Adipose tissue (tissue), 3 donors: Measurements from ENCODE around the gene GOLGA8O. TPM values are rescaled to one million over a fixed set of nuclear protein-coding genes. Genes with fewer than 3 reads are reported as not detected.
"Not testable (repeated sequence)": the region's sequence is repeated elsewhere in the genome, so short reads cannot be mapped to it uniquely, and the experiment has no call there.

Experiments
- H3K27ac ChIP-seq: one replicate; pipeline ENCODE4 v1.5.1; 2013; ENCODE audit warnings: low read depth, low read length
- WGBS, 3 donors: extraction: QIAGEN DNeasy Blood & Tissue Kit; methylation state at CpG; one replicate each; pipeline ENCODE4 v1.1.7; 2013; 5-methylcytosine and 5-hydroxymethylcytosine counted together
- polyA plus RNA-seq, 3 donors: library from polyadenylated mRNA; stranded (reverse); fragments of 200-250 nt; gene quantifications; one replicate each; pipeline ENCODE4 v1.2.3, GENCODE V29; 2013
- donor health status: healthy with polysubstance abuse.
- donor health status: Bipolar disorder and iron deficiency.
- donor health status: healthy.

GOLGA8O gene, protein sequence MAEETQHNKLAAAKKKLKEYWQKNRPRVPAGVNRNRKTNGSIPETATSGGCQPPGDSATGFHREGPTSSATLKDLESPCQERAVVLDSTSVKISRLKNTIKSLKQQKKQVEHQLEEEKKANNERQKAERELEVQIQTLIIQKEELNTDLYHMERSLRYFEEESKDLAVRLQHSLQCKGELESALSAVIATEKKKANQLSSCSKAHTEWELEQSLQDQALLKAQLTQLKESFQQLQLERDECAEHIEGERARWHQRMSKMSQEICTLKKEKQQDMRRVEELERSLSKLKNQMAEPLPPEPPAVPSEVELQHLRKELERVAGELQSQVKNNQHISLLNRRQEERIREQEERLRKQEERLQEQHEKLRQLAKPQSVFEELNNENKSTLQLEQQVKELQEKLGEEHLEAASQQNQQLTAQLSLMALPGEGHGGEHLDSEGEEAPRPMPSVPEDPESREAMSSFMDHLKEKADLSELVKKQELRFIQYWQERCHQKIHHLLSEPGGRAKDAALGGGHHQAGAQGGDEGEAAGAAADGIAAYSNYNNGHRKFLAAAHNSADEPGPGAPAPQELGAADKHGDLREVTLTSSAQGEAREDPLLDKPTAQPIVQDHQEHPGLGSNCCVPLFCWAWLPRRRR
- under 1 TPM; 0.45 to 0.74 (median 0.51) TPM for polyA plus RNA-seq

DNA sequence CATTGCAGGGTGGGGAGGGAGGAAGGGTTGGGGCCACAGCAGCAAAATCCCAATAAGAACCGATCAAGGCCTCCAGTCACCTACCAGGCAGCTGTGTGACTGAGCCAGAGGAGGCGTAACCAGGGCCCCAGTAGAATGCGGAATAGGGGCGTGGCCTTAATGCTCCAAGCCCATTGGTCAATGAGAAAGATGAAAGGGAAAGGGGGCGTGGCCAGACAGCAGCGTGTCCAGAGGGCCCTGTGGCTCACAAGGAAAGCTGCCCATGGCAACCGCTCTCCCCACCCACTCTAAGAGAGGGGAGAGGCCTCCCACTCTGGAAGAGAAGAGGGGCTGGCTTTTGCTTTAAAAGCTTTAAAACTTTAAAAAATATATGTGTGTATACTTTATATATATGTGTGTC lies at the start of gene GOLGA8O:
Gene GOLGA8O (minus strand): TSS at position 101 of the 400 bp plus-strand sequence. CDS start 98 bp downstream, at position 3.
- H3K27ac ChIP-seq, result not testable (repeated sequence)
- no CpG with 5 or more reads among the region's 7 CpGs for WGBS, 3 donors

DNA sequence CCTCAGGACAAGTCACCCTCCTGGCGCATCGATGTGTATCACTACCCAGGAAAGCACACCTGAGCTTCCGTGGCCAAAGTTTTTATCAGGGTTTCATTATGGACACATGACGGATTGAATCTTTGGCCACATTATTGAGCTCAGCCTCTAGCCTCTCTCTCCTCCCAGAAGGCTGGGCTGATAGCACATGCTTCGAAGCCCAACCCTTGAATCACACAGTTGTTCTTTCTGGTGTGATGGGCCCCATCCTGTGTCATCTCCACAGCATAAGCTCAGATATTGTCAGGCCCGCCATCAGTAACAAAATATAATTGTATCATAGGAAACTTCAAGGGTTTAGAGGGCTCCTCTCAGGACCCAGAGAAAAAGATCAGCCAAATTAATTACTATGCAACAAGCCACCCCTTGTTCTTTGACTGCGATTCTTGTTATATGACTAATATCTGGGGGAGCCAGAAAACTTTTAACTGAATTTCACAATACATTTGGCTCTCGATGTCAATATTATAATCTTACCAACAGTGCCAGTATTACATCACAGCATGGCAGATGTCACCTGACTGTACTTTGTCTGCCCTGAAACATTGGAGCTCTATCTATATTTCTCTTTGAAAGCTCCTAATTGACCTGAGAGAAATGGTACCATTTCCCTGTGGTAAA lies 48.8 kb upstream of the GOLGA8O start:
- WGBS, 3 donors, result no CpG with 5 or more reads among the region's 8 CpGs
- H3K27ac ChIP-seq, result not testable (repeated sequence)

DNA sequence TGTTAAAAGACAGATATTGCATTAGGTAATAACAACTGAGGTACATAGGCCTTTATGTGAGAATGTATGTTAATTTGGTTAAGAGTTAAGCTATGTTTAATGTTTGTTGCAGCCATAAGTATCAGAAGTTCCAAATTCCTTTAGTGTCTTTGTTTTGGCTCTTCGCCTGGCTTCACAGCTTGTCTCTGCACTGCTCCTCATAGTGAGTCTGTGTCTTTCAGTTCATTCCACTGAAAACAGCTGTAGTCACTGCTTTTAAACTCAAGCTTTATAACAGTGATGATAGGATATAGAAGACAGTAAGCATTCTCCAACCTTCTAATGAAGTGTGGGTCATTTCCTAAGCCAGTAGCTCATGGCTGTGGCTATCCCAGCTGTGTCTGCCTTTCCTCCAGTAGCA lies 47.5 kb upstream of the GOLGA8O start:
- 82 to 85% (median 83%) methylated on average over 1 of the region's 1 CpG for WGBS, 3 donors

DNA sequence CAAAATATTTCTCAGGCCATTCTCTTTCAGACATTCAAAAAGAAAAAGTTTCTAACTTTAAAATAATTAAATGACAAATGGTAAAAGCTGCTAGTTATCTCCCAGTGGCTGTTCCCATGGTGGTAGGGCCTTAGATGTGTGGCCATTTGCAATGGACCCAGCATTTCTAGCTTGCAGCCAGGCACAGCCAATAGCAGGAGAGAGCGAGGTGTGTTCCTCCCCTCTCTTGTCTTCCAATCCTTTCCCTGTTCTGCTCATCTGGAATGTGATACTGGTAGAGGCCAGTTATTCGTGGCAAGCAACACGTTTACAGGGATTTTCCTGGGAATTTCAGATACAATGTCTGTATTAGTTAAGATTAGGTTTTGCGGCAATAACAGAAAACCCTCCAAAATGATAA lies 37.3 kb upstream of the GOLGA8O start:
- H3K27ac ChIP-seq, result not testable (repeated sequence)
- WGBS, 3 donors, result no CpG with 5 or more reads among the region's 4 CpGs

More for the DNA sequence above, 47.5 kb upstream of the GOLGA8O start:
- H3K27ac ChIP-seq, result not testable (repeated sequence)

DNA sequence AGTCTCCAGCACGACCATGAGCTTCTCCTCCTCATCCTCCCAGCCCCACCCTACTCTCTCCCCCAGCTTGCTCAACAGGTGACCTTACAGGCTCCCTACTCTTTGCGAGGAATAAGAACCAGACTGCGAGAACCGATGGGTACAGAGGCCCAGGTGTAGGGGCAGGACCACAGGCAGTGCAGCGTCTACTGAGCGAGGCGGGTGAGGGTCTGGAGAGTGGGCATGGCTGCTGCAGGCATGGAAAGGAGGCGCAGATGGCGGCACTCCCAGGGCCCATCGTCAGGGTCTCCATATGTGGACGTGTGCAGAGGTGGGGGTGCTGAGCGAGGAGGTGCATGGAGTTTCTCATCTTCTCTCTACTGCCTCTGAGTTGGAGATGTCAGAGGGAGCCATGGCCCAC lies 31.0 kb upstream of the GOLGA8O start:
- WGBS, 3 donors, result 83 to 96% (median 94%) methylated on average over 6 to 10 of the region's 12 CpGs
- not testable (repeated sequence) for H3K27ac ChIP-seq

DNA sequence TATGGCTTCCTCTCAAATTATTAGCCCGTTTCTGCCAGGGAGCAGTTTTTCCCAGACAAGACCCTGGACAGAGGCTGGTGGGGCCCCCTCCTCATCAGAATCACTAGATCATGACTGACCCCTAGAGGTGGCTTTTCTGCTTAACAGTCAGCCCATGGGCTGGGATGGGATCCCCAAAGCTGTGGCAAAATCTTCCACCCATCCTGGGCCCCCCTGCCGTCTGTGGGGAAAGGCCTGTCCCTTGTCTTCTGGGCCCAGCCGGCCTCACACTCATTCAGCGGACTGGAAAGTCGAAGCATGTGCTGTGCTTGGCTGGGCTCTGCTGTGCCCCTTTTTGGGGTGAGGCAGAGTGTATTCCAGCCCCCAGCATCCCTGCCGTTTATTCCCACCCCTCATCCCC lies 27.9 kb upstream of the GOLGA8O start:
- 13 to 38% (median 31%) methylated on average over 3 to 4 of the region's 6 CpGs for WGBS, 3 donors
- H3K27ac ChIP-seq, result not testable (repeated sequence)

DNA sequence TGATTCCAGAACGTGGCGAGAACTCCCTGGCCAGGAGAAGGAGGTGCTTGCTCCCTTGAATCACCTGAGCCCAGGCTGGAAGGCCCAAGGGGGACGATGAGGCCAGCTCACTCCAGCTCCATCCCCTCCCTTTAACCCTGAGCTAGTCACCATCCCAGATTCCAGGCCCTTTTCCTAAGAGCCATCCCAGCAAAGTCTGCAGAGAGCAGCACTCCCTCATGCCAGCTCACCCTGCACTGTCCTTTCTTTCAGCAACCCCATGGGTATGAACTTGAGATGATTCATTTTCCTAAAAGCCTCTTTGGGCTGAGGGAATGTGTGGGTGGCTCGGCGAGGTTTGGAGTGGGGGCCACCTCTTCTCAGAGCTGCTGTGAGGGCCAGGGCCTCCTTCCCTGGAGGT lies 26.2 kb upstream of the GOLGA8O start:
- H3K27ac ChIP-seq, result not testable (repeated sequence)
- no CpG with 5 or more reads among the region's 5 CpGs for WGBS, 3 donors

DNA sequence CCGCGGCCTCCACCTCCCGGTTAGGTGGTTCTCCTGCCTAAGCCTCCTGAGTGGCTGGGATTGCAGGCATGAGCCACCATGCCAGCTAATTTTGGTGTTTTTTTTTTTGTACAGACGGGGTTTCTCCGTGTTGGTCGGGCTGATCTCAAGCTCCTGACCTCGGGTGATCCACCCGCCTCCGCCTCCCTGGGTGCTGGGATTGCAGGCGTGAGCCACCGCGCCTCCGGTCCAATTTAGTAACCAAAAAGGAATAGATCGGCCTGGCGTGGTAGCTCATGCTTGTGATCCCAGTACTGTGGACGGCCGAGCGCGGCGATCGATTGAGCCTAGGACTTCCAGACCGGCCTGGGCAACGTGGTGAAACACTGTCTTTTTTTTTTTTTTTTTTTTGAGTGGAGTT lies 12.6 kb upstream of the GOLGA8O start:
- H3K27ac ChIP-seq, result not testable (repeated sequence)
- WGBS, 3 donors, result 93 to 99% (median 98%) methylated on average over 12 to 19 of the region's 23 CpGs

DNA sequence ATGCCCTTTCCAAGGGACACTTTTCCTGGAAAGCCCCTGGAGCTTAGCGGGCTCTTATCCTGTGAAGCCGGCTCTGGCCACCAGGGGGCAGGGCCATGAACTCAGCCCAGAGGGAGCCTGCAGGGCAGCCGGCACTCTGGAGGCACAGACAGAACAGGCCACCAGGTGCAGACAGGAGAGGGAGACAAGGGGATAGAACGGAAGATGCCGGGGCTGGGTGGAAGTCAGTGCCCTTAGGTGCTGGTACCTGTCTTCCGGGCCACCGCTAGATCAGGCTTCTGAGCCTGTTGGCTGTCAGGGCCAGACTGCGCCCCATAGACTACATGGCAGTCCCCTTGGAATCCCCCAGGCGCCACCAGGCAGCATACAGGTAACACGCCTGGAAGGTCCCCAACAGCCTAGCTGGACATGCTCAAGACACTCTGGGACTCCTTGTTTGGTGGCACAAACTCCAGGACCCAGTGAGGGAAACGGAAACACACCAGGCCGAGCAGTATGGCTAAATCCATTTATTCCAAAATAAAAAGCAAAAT lies 14.9 kb downstream of the GOLGA8O start:
- not testable (repeated sequence) for H3K27ac ChIP-seq
- 20 to 44% methylated on average over 2 to 3 of the region's 12 CpGs; no CpG with 5 or more reads in 1 of the 3 donors for WGBS, 3 donors

DNA sequence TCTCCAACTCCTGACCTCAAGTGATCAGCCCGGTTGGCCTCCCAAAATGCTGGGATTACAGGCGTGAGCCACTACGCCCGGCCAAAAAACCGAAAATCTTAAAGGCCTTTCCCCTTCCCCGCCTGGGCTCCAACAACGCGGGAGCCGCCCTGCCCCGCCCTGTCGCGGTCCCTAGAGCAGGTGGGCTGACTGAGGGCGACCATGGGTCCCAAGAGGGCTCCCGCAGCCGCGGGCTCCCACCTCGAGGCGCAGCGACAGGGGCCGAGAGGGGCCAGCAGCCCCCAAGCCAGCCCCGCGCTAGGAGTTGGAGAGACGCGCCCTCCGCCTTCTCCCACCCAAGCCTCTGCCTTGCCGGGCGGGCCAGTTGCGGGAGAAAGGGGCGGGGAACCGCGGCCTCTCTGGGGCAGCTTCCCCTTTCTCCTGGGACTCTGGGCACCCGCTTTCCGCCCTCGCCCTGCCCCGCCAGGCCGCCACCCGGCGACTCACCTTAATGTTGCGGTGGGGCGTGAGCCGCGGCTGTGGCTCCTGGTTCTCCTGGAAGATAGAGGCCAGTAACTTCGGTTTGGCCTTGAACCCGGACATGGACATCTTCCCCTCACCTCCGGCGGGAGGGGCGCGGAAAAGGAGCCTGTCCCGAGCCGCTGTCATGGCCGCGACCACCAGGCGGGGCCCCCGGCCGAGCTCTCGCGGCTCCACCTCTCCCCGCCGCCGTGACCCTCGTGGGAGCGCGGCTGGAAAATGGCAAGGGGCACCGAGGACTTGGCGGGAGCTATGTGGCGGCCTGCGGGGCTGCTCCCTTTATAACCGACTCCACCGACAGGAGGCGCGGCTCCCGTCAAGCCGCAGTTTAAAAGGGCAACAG lies 21.1 kb downstream of the GOLGA8O start:
- not testable (repeated sequence) for H3K27ac ChIP-seq

DNA sequence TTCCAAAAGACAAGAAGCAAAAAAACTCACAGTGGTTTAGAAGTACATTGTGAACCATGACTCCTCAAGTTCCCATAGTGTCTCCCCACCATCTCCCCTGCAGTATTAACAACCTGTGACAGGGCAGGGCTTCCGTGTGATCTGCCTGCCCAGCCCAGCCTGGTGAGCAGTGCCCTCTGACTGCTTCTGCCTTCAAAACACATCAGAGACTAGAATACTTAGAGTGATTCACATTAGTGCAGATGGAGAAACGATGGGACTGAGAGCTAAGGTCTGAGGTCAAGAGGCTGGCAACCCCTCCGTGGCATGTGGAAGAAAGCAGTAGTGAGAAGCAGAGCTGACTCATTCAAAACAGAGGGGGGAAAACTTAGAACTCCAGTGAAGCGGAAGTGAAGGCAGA lies 27.8 kb downstream of the GOLGA8O start:
- H3K27ac ChIP-seq, result not testable (repeated sequence)
- 11 to 38% methylated on average over 1 of the region's 4 CpGs; no CpG with 5 or more reads in 1 of the 3 donors for WGBS, 3 donors

More for the DNA sequence above, 21.1 kb downstream of the GOLGA8O start:
- WGBS, 3 donors, result no CpG with 5 or more reads among the region's 73 CpGs

DNA sequence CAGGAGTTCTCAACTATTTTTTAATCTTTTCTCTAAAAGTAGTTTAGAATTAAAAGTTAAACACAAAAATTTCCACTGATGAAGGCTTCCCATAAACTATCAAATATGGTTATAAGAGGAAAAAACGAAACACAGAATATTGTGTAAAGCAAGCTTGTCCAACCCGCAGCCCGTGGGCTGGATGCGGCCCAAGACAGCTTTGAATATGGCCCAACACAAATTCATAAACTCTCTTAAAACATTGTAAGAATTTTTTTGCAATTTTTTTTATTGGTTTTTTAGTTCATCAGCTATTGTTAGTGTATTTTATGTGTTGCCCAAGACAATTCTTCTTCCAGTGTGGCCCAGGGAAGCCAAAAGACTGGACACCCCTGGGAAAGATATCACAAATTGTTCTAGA lies 28.9 kb downstream of the GOLGA8O start:
- WGBS, 3 donors, result 64 to 83% (median 78%) methylated on average over 4 of the region's 4 CpGs
- H3K27ac ChIP-seq, result not testable (repeated sequence)

DNA sequence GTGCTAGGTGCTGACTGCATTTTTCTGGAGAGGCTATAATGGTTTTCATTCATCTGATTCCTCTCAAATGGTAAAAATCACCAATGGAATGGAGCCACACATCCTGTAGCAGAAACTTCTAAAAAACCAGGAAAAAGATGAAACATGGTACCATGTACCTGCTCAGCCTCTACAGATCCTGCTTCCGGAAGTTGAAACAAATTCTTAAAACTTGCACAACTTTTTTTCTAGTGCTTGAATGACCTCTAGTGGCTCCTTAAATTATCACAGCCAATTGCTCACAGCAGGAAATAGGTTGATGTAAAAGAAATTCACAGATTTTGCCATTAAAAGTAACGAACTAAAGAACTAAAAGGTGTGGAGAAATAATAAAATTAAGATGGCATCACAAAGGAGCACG lies 47.5 kb downstream of the GOLGA8O start:
- 0 to 3% (median 2%) methylated on average over 1 to 2 of the region's 3 CpGs for WGBS, 3 donors
- H3K27ac ChIP-seq, result not testable (repeated sequence)

DNA sequence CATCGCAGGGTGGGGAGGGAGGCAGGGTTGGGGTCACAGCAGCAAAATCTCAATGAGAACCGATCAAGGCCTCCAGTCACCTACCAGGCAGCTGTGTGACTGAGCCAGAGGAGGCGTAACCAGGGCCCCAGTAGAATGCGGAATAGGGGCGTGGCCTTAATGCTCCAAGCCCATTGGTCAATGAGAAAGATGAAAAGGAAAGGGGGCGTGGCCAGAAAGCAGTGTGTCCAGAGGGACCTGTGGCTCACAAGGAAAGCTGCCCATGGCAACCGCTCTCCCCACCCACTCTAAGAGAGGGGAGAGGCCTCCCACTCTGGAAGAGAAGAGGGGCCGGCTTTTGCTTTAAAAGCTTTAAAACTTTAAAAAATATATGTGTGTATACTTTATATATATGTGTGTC lies 52.2 kb downstream of the GOLGA8O start, which contains the start of gene GOLGA8K:
Gene GOLGA8K (minus strand): TSS at position 101 of the 400 bp plus-strand sequence. CDS start 98 bp downstream, at position 3.
- no CpG with 5 or more reads among the region's 8 CpGs for WGBS, 3 donors
- not testable (repeated sequence) for H3K27ac ChIP-seq

DNA sequence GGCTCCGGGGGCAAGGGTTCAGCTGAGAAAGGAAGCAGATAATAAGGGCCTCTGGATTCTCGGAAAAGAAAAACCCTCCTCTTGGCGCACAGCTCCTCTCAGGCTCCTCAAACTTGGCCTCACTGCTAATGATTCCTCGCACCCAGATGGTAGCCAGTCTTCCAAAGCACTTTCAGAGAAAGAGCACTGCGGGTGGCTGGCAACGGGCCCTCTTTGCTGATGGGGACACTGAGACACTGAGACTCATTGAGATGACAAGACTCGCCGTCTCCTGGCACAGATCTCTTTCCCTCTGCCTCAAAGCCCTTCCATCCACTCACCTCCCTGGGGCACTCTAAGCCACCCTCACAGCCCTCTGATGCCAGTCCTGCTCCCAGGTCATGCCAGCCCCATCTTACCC lies 58.9 kb downstream of the GOLGA8O start:
- WGBS, 3 donors, result 83% methylated on average over 2 of the region's 8 CpGs; no CpG with 5 or more reads in 2 of the 3 donors
- not testable (repeated sequence) for H3K27ac ChIP-seq
